Neural cell (in vitro differentiated cells): ENCODE data around the gene UBE4B. TPM values are rescaled to one million over a fixed set of nuclear protein-coding genes. Genes with fewer than 3 reads are reported as not detected.

Experiments
- H2AFZ ChIP-seq: fragments of 200-600, 300-800 bp; sonication (generic), shearing (Covaris generic); 2 replicates; pipeline ENCODE4 v1.6.0; 2014; ENCODE audit warnings: low read depth, mild to moderate bottlenecking, antibody characterized with exemption, low read length, moderate library complexity
- H3F3A ChIP-seq: fragments of 200-600 bp; shearing (Covaris generic); 2 replicates; pipeline ENCODE4 v1.6.1; 2016; ENCODE audit warnings: mild to moderate bottlenecking, moderate library complexity, mixed read lengths, antibody characterized with exemption, low read length; ENCODE audit not compliant: insufficient read depth, poor library complexity, severe bottlenecking
- H3K27ac ChIP-seq: fragments of 200-600, 300-800 bp; sonication (generic), shearing (Covaris generic); 2 replicates; pipeline ENCODE4 v1.5.1; 2014; ENCODE audit warnings: mild to moderate bottlenecking, low read length, moderate library complexity
- H3K27me3 ChIP-seq: fragments of 300-800, 200-600 bp; sonication (generic), shearing (Covaris generic); 2 replicates; pipeline ENCODE4 v1.6.0; 2014; ENCODE audit warnings: mild to moderate bottlenecking, low read depth, low read length, moderate library complexity; ENCODE audit not compliant: insufficient read depth
- H3K36me3 ChIP-seq: fragments of 300-800, 200-600 bp; sonication (generic), shearing (Covaris generic); 2 replicates; pipeline ENCODE4 v1.5.1; 2014; ENCODE audit warnings: mild to moderate bottlenecking, antibody characterized with exemption, low read length, moderate library complexity; ENCODE audit not compliant: insufficient read depth
- H3K4me2 ChIP-seq: fragments of 300-800, 200-600 bp; sonication (generic), shearing (Covaris generic); 2 replicates; pipeline ENCODE4 v1.6.0; 2014; ENCODE audit warnings: mild to moderate bottlenecking, low read length
- H3K4me3 ChIP-seq: fragments of 300-800, 200-600 bp; sonication (generic), shearing (Covaris generic); 2 replicates; pipeline ENCODE4 v1.5.1; 2014; ENCODE audit warnings: mild to moderate bottlenecking, low read length, moderate library complexity
- H3K79me2 ChIP-seq: fragments of 200-600 bp; shearing (Covaris generic); replicated peaks from 2 replicates; pipeline ENCODE4 v1.6.0; 2014; ENCODE audit warnings: mild to moderate bottlenecking, low read length, moderate library complexity; ENCODE audit not compliant: insufficient read depth
- H3K9ac ChIP-seq: fragments of 300-800, 200-600 bp; sonication (generic), shearing (Covaris generic); 2 replicates; pipeline ENCODE4 v1.6.1; 2016; ENCODE audit warnings: mild to moderate bottlenecking, low read length, mixed read lengths
- H3K9me2 ChIP-seq: fragments of 200-600 bp; shearing (Covaris generic); 2 replicates; pipeline ENCODE4 v1.6.1; 2016; ENCODE audit warnings: mild to moderate bottlenecking, low read length, mixed read lengths; ENCODE audit not compliant: insufficient read depth
- H3K9me3 ChIP-seq: fragments of 200-600, 300-800 bp; sonication (generic), shearing (Covaris generic); 2 replicates; pipeline ENCODE4 v1.6.1; 2016; ENCODE audit warnings: mild to moderate bottlenecking, mixed run types, low read length, moderate library complexity, mixed read lengths
- H4K20me1 ChIP-seq: fragments of 200-600 bp; shearing (Covaris generic); 2 replicates; pipeline ENCODE4 v1.6.1; 2016; ENCODE audit warnings: mild to moderate bottlenecking, mixed run types; ENCODE audit not compliant: insufficient read depth
- EP300 ChIP-seq: fragments of 450-650 bp; conservative IDR thresholded peaks from 2 replicates; pipeline ENCODE4 v1.6.1; 2014; ENCODE audit warnings: antibody characterized with exemption, mild to moderate bottlenecking, moderate library complexity; ENCODE audit not compliant: poor library complexity, severe bottlenecking
- EZH2 ChIP-seq: fragments of 200-600, 300-800 bp; shearing (Covaris generic), sonication (generic); IDR thresholded peaks from 2 replicates; pipeline ENCODE4 v1.6.1; 2014; ENCODE audit warnings: antibody characterized with exemption, low read length, borderline replicate concordance, mild to moderate bottlenecking; ENCODE audit not compliant: insufficient read depth, poor library complexity, severe bottlenecking
- MXI1 ChIP-seq: fragments of 450-650 bp; conservative IDR thresholded peaks from 2 replicates; pipeline ENCODE4 v1.6.1; 2014; ENCODE audit warnings: antibody characterized with exemption, mild to moderate bottlenecking; ENCODE audit not compliant: poor library complexity, severe bottlenecking
- POLR2AphosphoS5 ChIP-seq: IDR thresholded peaks from 2 replicates; pipeline ENCODE4 v1.6.1; 2012
- RAD21 ChIP-seq: fragments of 450-650 bp; conservative IDR thresholded peaks from 2 replicates; pipeline ENCODE4 v1.6.1; 2014; ENCODE audit warnings: antibody characterized with exemption, mild to moderate bottlenecking, moderate library complexity
- SMC3 ChIP-seq: fragments of 450-650 bp; conservative IDR thresholded peaks from 2 replicates; pipeline ENCODE4 v1.6.1; 2014; ENCODE audit warnings: antibody characterized with exemption, mild to moderate bottlenecking, moderate library complexity; ENCODE audit not compliant: poor library complexity
- TAF1 ChIP-seq: IDR thresholded peaks from 2 replicates; pipeline ENCODE4 v1.6.1; 2012; ENCODE audit warnings: low read depth
- polyA plus RNA-seq: library from polyadenylated mRNA; depleted of rRNA; stranded (reverse); fragments of >200 nt; gene quantifications from 2 replicates; pipeline ENCODE4 v1.2.3, GENCODE V29; 2014
- TF ChIP-seq, protein P1 (sequence below): IDR thresholded peaks from 2 replicates; pipeline ENCODE4 v1.6.1; 2012; ENCODE audit warnings: borderline replicate concordance
- TF ChIP-seq, protein P2 (sequence below): fragments of 450-650 bp; IDR thresholded peaks from 2 replicates; pipeline ENCODE4 v1.5.1; 2014; ENCODE audit warnings: antibody characterized with exemption, mild to moderate bottlenecking, moderate library complexity; ENCODE audit not compliant: poor library complexity, severe bottlenecking

The UBE4B gene
- polyA plus RNA-seq, 1 donor from 2014 or later = 28.9 TPM

- no peak for TF ChIP-seq SMC3
- no peak for TF ChIP-seq RAD21
Observed at GRCh38 chr1:10057343-10057742, 24.6 kb downstream of the UBE4B start (continued).

- H3K4me2 ChIP-seq = no peak overlapping the region
- H4K20me1 ChIP-seq = no peaks in the 10 kb centered on the region
- no peak overlapping the region for H3K27ac ChIP-seq
Observed at GRCh38 chr1:10057796-10058195, 25.0 kb downstream of the UBE4B start.

GRCh38 chr1:10059342-10059718 lies 26.6 kb downstream of the UBE4B start:
- Histone ChIP-seq H3K27me3 (no peaks in the 10 kb centered on the region), H3F3A (no peaks in the 10 kb centered on the region), H3K4me2 (no peak overlapping the region), H3K9me2 (no peaks in the 10 kb centered on the region), H2AFZ (no peak overlapping the region), H3K4me3 (no peak overlapping the region), H3K27ac (no peak overlapping the region), H3K36me3 (no peaks in the 10 kb centered on the region), H4K20me1 (no peaks in the 10 kb centered on the region), H3K9ac (no peak overlapping the region), H3K79me2 (peaks cover 5% of the 10 kb centered on the region), H3K9me3 (no peaks in the 10 kb centered on the region)
- TF ChIP-seq EP300 = no peak
- no peak for TF ChIP-seq TAF1
- TF ChIP-seq POLR2AphosphoS5 = no peak
- TF ChIP-seq RAD21 = no peak
- TF ChIP-seq, protein P1, sequence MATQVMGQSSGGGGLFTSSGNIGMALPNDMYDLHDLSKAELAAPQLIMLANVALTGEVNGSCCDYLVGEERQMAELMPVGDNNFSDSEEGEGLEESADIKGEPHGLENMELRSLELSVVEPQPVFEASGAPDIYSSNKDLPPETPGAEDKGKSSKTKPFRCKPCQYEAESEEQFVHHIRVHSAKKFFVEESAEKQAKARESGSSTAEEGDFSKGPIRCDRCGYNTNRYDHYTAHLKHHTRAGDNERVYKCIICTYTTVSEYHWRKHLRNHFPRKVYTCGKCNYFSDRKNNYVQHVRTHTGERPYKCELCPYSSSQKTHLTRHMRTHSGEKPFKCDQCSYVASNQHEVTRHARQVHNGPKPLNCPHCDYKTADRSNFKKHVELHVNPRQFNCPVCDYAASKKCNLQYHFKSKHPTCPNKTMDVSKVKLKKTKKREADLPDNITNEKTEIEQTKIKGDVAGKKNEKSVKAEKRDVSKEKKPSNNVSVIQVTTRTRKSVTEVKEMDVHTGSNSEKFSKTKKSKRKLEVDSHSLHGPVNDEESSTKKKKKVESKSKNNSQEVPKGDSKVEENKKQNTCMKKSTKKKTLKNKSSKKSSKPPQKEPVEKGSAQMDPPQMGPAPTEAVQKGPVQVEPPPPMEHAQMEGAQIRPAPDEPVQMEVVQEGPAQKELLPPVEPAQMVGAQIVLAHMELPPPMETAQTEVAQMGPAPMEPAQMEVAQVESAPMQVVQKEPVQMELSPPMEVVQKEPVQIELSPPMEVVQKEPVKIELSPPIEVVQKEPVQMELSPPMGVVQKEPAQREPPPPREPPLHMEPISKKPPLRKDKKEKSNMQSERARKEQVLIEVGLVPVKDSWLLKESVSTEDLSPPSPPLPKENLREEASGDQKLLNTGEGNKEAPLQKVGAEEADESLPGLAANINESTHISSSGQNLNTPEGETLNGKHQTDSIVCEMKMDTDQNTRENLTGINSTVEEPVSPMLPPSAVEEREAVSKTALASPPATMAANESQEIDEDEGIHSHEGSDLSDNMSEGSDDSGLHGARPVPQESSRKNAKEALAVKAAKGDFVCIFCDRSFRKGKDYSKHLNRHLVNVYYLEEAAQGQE = no peak
- TF ChIP-seq MXI1 = no peak
- no peak for TF ChIP-seq EZH2
- TF ChIP-seq, protein P2, sequence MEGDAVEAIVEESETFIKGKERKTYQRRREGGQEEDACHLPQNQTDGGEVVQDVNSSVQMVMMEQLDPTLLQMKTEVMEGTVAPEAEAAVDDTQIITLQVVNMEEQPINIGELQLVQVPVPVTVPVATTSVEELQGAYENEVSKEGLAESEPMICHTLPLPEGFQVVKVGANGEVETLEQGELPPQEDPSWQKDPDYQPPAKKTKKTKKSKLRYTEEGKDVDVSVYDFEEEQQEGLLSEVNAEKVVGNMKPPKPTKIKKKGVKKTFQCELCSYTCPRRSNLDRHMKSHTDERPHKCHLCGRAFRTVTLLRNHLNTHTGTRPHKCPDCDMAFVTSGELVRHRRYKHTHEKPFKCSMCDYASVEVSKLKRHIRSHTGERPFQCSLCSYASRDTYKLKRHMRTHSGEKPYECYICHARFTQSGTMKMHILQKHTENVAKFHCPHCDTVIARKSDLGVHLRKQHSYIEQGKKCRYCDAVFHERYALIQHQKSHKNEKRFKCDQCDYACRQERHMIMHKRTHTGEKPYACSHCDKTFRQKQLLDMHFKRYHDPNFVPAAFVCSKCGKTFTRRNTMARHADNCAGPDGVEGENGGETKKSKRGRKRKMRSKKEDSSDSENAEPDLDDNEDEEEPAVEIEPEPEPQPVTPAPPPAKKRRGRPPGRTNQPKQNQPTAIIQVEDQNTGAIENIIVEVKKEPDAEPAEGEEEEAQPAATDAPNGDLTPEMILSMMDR = no peak
- TF ChIP-seq SMC3 = no peak

More at GRCh38 chr1:10057796-10058195, 25.0 kb downstream of the UBE4B start:
- H3K27me3 ChIP-seq = no peaks in the 10 kb centered on the region
- H3K9ac ChIP-seq = no peak overlapping the region
- H2AFZ ChIP-seq = no peak overlapping the region
- H3K9me3 ChIP-seq = no peaks in the 10 kb centered on the region
- H3F3A ChIP-seq = no peaks in the 10 kb centered on the region
- no peak overlapping the region for H3K4me3 ChIP-seq
- TF ChIP-seq RAD21 (no peak), MXI1 (no peak), TAF1 (no peak), EP300 (no peak), SMC3 (no peak), EZH2 (no peak), POLR2AphosphoS5 (no peak)
- TF ChIP-seq, protein P1 = no peak
- TF ChIP-seq, protein P2 = no peak
- H3K79me2 ChIP-seq = peaks cover 12% of the 10 kb centered on the region
- no peaks in the 10 kb centered on the region for H3K36me3 ChIP-seq
- H3K9me2 ChIP-seq = no peaks in the 10 kb centered on the region
